NCI-H2171 treated with DMSO at 0.1 percent for 48 hours (cell line): ENCODE results near the gene PLCE1.
"Not testable (repeated sequence)": the region's sequence is repeated elsewhere in the genome, so short reads cannot be mapped to it uniquely, and the experiment has no call there.

Experiments
- DNase-seq: peaks from one replicate; lab custom pipeline; 2025; lab: John Stamatoyannopoulos, UW

Gene PLCE1

DNA sequence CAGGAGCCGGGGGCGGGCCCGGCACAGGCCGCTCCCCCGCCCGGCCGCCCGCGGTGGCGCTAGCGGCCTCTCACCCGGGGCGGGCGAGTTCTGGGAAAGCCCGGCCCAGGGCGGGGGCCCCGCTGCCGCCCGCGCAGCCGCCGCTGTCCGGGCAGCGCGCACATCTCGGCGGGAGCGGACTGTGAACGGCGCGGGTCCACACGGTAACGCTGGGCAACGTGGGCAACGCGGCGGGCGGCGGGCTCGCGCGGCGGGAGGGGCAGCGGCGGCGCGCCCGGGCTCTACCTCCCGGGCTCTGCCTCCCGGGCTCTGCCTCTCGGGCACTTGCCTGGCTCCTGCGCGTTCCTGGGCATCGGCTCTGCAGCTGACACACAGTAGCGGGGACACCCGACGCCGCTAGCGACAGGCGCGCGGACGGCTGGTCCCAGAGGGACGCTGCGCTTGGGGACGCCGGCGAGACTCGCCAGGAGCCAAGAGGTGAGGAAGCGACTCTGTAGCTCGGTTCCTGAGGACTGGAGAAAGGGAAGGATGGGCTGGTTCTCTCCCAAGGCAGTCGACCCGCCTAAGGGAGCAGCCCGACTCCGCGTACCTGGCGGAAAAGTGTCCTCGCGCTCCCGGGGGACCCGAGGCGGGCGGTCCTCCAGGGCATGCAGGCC is at the start of gene PLCE1:
Gene PLCE1 (plus strand): TSS at position 150 of the 656 bp plus-strand sequence. CDS start 37,116 bp downstream, outside the sequence.
- peak; percentile 46 for DNase-seq

DNA sequence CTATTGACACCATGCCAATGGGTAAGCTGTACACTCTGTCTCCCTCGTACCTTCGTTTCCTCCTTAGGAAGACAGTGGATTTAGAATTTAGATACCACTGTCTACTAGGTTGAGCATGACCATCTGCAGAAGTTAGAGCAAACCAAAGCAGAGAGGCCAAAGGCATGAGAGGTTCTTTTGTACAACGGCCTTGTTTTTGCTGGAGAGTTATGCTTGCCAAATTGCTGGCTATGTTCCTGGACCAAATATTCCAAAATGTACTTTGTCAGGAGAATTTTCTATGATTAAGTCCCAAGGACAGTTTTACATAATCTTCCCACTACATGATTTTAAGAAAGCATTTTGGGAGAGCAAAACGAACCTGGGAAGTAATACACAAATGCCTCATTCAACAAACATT is 47.9 kb upstream of the PLCE1 start:
- DNase-seq, result no peak

DNA sequence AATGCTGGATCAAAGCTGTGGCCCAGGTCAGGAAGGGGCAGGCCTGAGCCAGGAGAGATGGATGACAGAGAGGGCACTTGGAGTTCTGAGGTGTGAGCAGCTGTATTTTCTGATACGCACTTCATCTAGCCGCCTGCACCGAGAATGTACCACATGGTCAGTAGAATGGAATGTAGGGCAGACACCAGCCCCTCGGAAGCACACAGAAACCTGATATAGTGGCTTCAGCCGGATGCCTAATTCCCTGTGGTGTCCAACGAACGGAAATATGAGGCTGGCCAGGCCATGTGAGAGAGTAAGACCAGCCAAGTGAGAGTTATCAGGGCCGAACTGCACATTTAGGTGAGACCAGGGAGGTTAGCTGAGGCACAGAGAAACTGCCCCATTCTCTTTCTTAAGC is 46.7 kb upstream of the PLCE1 start:
- no peak for DNase-seq

DNA sequence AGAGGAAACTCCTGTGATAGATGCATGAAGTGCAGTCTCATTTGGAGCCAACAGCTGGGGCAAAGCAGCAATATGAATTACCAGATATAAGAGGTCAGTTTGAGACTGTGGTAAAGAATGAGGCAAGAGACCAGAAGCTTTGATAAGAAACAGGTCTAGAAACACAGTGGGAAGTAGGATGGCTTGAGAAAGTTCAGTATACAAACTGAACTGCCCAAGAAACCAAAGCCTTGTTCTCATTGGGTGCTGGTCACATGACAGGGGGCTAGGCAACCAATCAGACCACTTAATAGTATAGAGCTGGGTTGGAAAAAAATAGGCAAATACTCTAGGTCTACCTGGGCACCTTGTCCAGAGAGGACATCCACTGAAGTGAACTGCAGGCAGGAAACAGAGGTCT is 46.2 kb upstream of the PLCE1 start:
- no peak for DNase-seq

DNA sequence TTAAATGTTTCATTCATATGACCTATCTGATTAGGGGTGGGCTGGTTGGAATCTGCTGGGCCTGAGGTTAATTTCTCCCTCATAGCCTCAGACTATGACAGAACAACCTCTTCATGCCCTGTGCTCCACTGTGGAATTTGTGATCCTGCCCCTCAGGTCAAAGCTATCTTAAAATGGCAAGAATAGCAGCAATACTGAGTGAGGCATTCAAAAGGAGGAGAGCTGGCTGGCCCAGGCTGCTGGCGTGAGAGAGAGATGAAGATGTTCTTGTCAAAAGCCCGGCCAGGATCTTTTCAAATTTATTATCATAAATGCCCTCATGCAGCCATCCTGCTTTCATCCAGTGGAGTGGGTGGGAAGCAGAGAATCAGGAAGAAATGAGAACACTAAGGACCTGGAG is 41.8 kb upstream of the PLCE1 start:
- DNase-seq, result no peak

DNA sequence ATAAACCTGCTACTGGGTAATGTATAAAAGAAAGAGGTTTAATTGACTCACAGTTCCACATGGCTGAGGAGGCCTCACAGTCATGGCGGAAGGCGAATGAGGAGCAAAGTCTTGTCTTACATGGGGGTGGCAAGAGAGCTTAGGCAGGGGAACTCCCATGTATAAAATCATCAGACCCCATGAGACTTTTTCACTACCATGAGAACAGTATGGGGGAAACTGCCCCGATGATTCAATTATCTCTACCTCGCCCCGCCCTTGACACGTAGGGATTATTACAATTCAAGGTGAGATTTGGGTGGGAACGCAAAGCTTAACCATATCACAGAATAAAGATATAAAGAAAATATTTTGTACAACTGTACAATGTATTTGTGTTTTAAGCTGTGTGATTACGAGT is 39.4 kb upstream of the PLCE1 start:
- DNase-seq, result no peak

DNA sequence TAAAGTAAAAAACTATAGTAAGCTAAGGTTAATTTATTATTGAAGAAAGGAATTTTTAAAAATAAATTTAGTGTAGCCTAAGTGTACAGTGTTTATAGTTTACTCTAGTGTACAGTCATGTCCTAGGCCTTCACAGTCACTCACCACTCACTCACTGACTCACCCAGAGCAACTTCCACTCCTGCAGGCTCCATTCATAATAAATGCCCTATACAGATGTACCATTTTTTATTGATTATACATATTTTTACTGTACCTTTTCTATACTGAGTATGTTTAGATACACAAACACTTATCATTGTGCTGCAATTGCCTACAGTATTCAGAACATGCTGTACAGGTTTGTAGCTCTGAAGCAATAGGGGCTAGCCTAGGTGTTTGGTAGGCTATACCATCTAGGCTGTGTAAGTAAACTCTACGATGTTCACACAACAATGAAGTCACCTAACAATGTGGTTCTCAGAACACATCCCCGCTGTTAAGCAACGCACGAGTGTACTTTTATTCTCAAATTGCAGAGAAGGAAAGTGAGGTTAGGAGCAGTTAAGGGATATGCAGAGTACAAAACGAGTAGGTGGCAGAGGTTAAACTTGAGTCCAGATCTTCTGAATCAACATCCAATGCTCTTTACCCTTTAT is 38.9 kb upstream of the PLCE1 start:
- DNase-seq, result no peak

DNA sequence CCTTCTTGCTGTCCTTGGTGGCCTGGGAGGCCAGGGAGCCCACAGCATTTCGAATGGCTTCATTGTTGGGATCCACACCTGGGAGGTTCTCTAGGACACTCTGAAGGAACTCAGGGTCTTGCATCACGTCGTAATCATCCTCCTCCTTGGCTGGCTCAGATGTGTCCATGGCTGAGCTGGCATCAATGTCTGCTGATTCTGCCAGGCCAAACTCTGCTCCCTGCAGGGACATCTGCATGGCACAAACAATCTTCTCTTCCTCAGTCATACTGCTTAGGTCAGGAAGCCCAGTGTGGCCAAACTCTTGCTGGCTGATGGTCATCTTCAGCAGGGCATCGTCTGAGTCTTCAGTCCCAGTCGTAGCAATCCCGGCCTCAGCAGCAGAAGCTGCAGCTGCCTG is 34.9 kb upstream of the PLCE1 start:
- DNase-seq, result no peak

DNA sequence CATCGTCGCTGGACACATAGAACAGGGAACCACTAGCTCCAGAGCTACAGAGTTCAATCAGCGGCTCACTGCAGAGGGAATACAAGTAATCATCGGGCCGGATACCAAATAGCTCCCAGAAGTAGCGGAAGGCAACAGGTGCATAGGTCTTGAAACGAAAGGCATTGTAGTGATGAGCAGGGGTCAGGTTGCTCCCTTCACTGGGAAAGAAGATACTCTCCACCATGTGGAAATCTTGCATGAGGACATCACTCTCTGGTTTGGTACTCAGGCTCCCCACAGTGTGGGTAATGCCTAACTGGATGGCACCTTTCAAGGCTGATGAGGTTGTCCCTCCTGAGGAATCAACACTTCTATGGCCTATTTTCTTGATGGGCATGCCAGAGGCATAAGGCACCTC is 32.7 kb upstream of the PLCE1 start:
- not testable (repeated sequence) for DNase-seq

DNA sequence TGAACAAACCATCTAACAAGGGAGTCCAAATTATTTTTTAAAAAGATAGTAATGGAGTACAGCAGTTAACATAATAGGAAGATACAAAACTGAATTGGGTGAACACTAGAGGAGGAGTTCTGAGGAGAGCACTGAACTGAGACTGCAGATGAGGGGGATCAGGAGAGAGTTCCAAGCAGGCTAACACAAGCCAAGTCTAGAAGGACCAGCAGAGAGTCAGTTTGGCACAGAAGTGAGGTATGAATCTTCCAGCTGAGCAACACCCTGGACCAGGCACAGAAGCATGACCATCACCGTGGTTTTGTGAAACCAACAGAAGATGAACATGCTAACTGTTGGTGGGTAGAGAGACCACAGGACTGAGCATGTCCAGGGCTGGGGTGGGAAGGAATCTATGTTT is 30.8 kb upstream of the PLCE1 start:
- DNase-seq, result no peak

DNA sequence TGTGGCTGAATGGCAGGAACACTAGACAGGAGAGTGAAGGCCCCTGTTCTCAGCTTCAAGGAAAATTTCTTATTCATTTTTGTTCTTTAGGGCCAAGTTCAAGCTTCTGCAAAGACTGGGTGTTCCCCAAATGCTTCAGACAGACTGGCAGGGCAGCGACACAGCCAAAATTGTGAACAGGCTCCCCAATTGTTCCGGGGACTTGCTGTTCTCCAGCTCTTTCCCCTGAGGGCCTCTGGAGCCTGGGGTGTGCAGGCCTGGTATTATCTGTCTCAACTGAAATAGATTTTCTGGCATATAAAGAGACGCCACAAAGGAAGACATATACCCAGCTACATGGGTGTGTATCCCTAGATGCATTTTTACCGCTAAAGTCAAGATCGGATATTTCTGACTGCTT is 30.3 kb upstream of the PLCE1 start:
- DNase-seq, result no peak

DNA sequence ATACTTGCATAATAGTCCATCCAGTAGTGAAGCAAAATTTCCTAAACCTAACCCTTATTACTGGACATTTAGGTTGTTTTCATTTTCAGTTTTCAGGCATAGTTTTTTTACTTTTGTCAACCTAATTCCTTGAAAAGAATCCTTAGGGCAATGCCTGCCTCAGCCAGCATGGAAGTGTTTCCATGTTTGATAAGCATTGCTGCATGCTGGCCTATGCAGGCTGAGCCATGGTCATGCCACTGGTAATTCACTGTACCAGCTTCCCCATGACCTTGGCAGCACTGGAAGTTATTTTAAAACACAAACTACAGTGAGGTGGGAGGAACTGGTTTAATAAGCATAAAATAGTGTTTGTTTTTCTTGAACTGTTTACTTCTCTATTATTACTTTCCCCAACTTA is 27.8 kb upstream of the PLCE1 start:
- DNase-seq, result no peak

DNA sequence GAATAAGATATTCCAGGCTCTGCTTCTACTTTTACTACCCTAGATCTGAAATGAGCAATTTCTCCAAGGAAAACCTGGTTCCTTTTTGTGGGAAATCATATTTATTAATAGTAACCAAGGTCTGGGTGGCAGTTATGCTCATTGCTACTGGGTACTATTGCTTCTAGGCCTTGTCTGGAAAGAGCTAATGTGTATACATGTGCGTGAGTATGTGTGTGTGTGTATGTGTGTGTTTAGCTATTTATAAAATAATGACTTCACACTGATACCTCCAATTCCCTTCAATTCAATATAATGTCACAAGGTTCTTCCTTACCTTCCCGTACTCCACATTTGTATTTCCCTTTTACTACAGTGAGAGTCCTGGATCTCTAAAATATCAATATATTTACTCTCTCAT is 26.0 kb upstream of the PLCE1 start:
- no peak for DNase-seq

DNA sequence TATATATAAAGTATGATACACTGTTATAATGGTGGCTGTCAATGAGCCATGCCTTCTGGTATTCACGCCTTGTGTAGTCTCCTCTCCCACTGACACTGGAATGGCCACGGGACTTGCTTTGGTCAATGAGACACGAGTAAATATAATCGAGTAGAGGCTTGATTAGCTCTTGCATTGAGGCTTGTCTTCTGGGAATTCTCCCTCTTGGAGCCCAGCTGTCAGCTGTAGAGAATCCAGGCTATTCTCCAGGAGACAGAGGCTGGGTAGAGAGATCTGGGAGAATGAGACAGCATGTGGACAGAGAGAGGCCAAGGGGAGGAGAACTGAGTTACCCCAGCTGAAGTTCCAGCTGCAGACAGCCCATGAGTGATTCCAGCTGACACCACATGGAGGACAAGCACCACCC is 25.2 kb upstream of the PLCE1 start:
- DNase-seq, result peak; percentile 10

DNA sequence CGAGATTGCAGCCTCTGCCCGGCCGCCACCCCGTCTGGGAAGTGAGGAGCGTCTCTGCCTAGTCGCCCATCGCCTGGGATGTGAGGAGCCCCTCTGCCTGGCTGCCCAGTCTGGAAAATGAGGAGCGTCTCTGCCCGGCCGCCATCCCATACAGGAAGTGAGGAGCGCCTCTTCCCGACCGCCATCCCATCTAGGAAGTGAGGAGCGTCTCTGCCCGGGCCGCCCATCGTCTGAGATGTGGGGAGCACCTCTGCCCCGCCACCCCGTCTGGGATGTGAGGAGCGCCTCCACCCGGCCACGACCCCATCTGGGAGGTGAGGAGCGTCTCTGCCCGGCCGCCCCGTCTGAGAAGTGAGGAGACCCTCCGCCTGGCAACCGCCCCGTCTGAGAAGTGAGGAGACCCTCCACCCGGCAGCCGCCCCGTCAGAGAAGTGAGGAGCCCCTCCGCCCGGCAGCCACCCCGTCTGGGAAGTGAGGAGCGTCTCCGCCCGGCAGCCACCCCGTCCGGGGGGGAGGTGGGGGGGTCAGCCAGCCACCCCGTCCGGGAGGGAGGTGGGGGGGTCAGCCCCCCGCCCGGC is 23.2 kb upstream of the PLCE1 start:
- not testable (repeated sequence) for DNase-seq

DNA sequence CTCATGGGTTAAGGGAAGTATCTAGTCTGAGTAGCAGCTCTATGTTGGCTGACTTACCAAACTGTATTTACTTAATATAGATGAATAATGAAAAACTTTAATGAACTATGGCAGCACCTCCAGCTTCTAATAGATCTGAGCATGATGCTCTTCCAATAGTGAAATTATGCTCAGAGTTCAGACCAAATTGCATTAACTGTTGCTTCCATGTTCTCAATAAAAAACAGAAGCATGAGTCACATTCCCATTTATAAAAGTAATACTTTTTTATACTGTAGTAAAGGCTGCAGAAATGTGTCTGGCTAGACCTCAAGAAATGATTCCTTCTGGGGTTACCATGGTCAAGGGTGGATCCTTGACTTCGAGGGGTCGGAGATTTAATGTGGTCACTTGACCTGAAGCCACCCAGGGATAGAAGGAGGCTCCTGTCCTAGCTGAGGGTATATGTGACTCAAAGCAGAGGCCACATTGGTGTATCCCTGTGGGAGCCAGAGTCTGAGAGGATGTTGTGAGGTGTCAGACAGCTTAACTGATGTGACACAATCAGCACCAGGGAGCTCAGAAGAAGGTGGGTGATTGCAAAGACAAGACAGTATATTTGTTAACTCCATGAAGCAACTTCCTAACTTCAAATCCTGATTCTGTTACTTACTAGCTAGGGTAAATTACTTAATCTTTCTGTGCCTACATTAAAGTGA is 19.8 kb upstream of the PLCE1 start:
- DNase-seq, result no peak

DNA sequence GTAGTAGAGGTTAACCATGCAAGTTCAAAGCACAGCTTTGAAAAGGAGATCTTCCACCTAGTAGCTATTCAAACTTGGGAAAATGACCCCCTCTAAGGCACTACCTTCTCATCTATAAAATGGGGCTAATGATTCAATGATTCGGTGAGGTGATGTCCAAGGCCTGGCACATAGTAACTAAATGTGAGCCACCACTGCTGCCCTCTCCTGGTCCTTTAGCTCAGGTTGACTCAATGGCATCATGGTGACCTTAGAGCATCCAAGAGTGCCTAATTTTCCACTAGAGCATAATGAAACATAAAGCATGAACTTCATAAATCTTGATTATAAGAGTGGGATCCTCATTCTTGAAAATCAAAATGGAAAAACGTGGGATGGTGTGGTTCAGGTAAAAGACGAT is 16.3 kb upstream of the PLCE1 start:
- no peak for DNase-seq

DNA sequence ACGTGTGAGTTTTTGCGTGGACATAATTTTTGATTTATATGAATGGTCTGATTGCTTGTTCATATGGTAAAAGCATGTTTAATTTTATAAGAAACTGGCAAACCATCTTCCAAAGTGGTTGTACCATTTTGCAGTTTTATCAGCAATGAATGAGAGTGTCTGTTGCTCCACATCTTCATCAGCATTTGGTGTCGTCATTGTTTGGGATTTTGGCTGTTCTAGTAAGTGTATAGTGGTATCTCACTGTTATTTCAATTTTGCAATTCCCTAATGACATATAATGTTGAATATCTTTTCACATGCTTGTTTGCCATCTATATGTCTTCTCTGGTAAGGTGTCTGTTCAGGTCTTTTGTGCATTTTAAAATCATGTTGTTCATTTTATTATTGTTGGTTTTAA is 13.2 kb upstream of the PLCE1 start:
- no peak for DNase-seq

DNA sequence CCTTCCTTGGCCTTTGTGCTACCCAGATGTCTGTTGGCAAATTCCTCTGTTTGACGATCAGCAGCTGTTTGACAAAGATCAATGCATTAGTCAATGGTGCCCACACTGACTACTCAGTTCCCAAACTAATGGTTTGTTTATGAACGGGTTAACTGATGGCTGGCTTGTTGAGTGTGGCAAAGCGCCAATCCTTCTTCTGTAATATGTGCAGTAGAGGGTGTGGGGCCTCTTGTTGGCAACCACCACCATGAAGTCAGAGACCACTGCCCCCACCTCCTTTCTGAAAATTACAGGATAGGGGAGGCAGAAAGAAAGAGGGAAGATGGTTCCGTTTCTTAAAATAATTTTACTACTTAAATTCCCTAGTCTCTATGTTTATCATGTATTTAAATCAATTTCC is 2.6 kb upstream of the PLCE1 start:
- DNase-seq, result no peak

DNA sequence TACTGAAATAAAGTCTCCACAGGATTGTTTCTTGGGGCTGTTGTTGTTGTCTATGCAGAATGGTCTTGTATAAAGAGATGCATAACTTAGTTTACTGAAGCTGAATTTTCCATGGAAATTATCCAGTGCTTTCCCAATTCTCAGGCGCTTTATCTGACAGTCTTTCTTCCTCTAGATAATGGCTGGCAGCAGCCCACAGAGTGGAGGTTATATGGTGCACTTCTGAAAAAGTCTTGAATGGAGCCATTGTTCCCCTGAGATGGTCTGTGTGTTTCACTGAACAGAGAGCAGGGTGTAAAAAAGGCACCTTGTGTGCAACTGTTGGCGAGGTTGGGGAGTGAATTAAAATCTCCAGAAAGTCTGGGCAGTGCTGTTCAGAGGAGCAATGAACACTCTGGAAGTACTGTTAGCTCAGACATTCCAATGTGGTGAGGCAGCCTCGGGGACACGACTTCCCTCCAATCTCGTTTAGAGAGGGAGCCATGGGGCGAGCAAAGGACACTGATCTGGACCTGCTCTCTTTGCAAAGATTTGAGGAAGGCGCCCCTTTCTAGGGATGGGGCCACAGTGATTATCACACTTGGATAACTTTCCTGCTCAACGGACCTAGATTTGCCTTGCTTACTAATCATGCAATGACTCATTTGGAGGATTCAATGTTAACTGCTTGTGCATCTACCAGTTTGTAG is 2.0 kb upstream of the PLCE1 start:
- DNase-seq, result no peak

DNA sequence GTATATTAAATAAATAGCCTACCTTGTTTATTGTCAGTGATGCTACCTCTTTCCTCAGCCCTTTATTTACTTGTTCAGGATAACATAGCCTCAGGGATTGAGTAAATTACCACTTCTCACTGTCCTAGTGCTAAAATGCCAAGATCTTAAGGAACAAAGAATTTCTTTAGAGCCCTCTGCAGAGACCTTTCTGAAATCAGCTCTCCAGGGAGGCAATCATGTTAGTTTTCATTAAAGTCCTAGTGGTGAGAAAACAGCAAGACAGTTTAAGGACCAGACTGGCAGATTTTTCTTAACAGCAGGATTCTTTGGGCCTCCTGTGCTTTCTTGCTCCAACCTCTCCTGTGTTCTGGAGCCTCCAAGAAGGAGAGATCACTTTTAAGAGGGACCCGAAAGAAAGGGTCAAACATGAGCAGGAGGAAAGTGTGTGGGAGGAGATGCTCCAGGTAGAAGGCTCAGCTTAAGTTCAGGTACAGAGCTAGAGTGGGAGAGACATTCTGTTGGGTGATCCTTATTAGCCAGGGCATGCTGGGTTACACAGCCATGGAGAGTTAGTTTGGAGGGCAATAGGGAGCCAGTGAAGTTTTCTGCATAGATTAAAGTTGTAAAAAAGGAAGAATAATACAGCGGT is 1.2 kb upstream of the PLCE1 start:
- DNase-seq, result no peak

DNA sequence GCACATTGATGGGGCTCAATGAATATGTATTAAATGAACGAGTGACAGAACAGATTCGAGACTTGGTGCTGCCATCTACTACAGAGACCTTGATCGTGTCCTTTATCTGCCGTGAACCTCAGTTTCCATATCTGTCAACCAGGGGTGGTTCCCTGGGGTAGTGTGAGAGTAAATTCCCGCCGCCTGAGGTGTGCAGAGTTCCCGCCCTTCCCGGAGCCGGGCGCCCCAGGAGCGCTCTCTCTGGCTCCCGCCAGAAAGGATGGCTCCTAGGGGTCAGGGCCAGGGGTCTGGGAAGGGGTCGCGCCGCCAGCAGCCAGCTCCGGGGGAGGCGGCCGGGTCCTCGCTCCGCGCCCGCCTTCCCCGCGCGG is 333 bp upstream of the PLCE1 start:
- peak; percentile 15 for DNase-seq
